ENCODE data around the gene GAN.

Gene GAN

DNA sequence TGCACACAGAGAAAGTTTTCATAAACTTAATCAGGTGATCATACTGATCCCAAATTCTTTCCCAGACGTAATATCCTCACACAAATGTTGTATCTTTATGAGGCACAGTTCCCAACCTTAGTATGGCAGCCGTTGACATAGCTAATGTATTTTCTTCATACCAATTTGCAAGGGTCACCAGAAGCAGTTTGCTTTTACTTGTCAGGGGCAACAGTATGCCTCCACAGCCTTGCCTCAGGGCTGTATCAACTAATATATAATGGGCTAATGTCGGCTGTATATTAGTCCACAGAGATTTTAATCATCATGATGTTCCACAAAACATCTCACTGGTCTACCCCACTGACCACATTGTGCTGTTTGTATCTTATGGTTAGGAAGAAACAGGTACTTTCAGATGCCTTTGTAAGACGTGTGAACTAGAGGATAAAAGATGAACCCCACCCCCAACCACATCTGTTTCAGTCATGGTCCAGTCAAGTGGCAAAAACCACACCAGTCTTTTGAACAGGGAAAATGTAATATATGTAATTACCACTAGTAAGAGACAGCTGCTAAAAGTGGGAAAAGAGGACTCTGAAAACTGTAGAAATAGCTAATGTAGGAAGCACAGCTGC, 55.2 kb downstream of the GAN start:
- no peak overlapping the region for H3K4me3 ChIP-seq (ENCODE audit: insufficient read depth, low read depth, low read length, poor library complexity, severe bottlenecking)
- peaks cover 9% of the 10 kb centered on the region for H3K36me3 ChIP-seq (ENCODE audit: control insufficient read depth, insufficient read depth, low read length)
- no peak for DNase-seq
- no peaks in the 10 kb centered on the region for H3K4me1 ChIP-seq (ENCODE audit: control insufficient read depth, insufficient read depth, low read length, poor library complexity, severe bottlenecking)
- H3K9me3 ChIP-seq (ENCODE audit: control insufficient read depth, low read length) = no peaks in the 10 kb centered on the region
- no peaks in the 10 kb centered on the region for H3K27me3 ChIP-seq (replicated peaks; ENCODE audit: control insufficient read depth, insufficient read depth, low read length, poor library complexity, severe bottlenecking)
- no peak overlapping the region for H3K27ac ChIP-seq (ENCODE audit: insufficient read depth, low read length, poor library complexity, severe bottlenecking)

DNA sequence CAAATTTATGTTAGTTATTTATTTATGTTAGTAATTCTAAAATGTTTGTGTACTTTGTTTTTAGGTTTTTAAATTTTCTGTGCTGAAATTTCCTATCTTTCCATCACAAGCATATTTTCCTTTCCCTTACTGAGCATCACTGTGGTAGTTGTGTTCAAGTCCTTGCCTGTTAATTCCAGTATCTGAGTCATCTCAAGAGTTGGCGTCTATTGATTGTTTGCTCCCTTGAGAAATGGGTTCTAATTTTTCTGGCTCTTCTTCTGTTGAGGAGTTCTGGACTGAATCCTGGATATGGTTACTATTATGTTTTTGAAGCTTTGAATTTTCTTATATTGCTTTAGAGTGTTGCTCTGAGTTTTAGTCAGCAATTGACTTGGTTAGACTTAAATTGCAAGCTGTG, 56.3 kb downstream of the GAN start:
- Histone ChIP-seq H3K9me3 (ENCODE audit: control insufficient read depth, low read length) (no peaks in the 10 kb centered on the region), H3K36me3 (ENCODE audit: control insufficient read depth, insufficient read depth, low read length) (peaks cover 9% of the 10 kb centered on the region), H3K4me3 (ENCODE audit: insufficient read depth, low read depth, low read length, poor library complexity, severe bottlenecking) (no peak overlapping the region), H3K27ac (ENCODE audit: insufficient read depth, low read length, poor library complexity, severe bottlenecking) (no peak overlapping the region), H3K4me1 (ENCODE audit: control insufficient read depth, insufficient read depth, low read length, poor library complexity, severe bottlenecking) (no peaks in the 10 kb centered on the region), H3K27me3 (replicated peaks; ENCODE audit: control insufficient read depth, insufficient read depth, low read length, poor library complexity, severe bottlenecking) (no peaks in the 10 kb centered on the region)
- DNase-seq = no peak

DNA sequence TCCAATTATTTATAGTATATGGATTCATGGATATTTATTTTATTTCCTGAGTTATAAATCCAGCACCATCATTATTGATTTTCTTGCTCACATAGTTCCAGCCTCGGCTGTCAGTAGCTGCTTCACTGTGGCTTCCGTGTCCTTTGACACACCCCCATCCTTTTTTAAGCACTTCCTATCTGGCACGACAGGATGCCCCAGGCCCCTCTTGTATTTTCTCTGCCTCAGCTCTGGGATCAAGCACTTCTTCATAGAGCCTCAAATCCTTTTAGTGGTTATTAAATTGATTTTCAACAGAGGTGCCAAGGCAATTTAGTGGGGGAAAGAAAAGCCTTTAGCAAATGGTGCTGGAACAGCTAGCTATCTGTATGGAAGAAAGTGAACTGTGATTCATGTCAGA, 59.8 kb downstream of the GAN start:
- Histone ChIP-seq H3K4me3 (ENCODE audit: insufficient read depth, low read depth, low read length, poor library complexity, severe bottlenecking) (no peak overlapping the region), H3K36me3 (ENCODE audit: control insufficient read depth, insufficient read depth, low read length) (peaks cover 23% of the 10 kb centered on the region), H3K27ac (ENCODE audit: insufficient read depth, low read length, poor library complexity, severe bottlenecking) (no peak overlapping the region), H3K9me3 (ENCODE audit: control insufficient read depth, low read length) (no peaks in the 10 kb centered on the region), H3K27me3 (replicated peaks; ENCODE audit: control insufficient read depth, insufficient read depth, low read length, poor library complexity, severe bottlenecking) (no peaks in the 10 kb centered on the region), H3K4me1 (ENCODE audit: control insufficient read depth, insufficient read depth, low read length, poor library complexity, severe bottlenecking) (no peaks in the 10 kb centered on the region)
- DNase-seq = no peak

GRCh38 chr16:81376880-81377279, 62.1 kb downstream of the GAN start:
- Histone ChIP-seq H3K4me1 (ENCODE audit: control insufficient read depth, insufficient read depth, low read length, poor library complexity, severe bottlenecking) (no peaks in the 10 kb centered on the region), H3K9me3 (ENCODE audit: control insufficient read depth, low read length) (no peaks in the 10 kb centered on the region), H3K4me3 (ENCODE audit: insufficient read depth, low read depth, low read length, poor library complexity, severe bottlenecking) (no peak overlapping the region), H3K36me3 (ENCODE audit: control insufficient read depth, insufficient read depth, low read length) (peaks cover 27% of the 10 kb centered on the region), H3K27me3 (replicated peaks; ENCODE audit: control insufficient read depth, insufficient read depth, low read length, poor library complexity, severe bottlenecking) (no peaks in the 10 kb centered on the region), H3K27ac (ENCODE audit: insufficient read depth, low read length, poor library complexity, severe bottlenecking) (no peak overlapping the region)
- DNase-seq = no peak

GRCh38 chr16:81378049-81378448, 63.3 kb downstream of the GAN start:
- Histone ChIP-seq H3K4me3 (ENCODE audit: insufficient read depth, low read depth, low read length, poor library complexity, severe bottlenecking) (no peak overlapping the region), H3K9me3 (ENCODE audit: control insufficient read depth, low read length) (no peaks in the 10 kb centered on the region), H3K36me3 (ENCODE audit: control insufficient read depth, insufficient read depth, low read length) (peaks cover 27% of the 10 kb centered on the region), H3K4me1 (ENCODE audit: control insufficient read depth, insufficient read depth, low read length, poor library complexity, severe bottlenecking) (no peaks in the 10 kb centered on the region), H3K27me3 (replicated peaks; ENCODE audit: control insufficient read depth, insufficient read depth, low read length, poor library complexity, severe bottlenecking) (no peaks in the 10 kb centered on the region), H3K27ac (ENCODE audit: insufficient read depth, low read length, poor library complexity, severe bottlenecking) (no peak overlapping the region)
- DNase-seq = no peak

- Histone ChIP-seq H3K4me1 (ENCODE audit: control insufficient read depth, insufficient read depth, low read length, poor library complexity, severe bottlenecking) (no peaks in the 10 kb centered on the region), H3K27ac (ENCODE audit: insufficient read depth, low read length, poor library complexity, severe bottlenecking) (no peak overlapping the region), H3K27me3 (replicated peaks; ENCODE audit: control insufficient read depth, insufficient read depth, low read length, poor library complexity, severe bottlenecking) (no peaks in the 10 kb centered on the region), H3K4me3 (ENCODE audit: insufficient read depth, low read depth, low read length, poor library complexity, severe bottlenecking) (no peak overlapping the region), H3K36me3 (ENCODE audit: control insufficient read depth, insufficient read depth, low read length) (peaks cover 27% of the 10 kb centered on the region), H3K9me3 (ENCODE audit: control insufficient read depth, low read length) (no peaks in the 10 kb centered on the region)
- no peak for DNase-seq
Observed at GRCh38 chr16:81380932-81381331, 66.2 kb downstream of the GAN start.

DNA sequence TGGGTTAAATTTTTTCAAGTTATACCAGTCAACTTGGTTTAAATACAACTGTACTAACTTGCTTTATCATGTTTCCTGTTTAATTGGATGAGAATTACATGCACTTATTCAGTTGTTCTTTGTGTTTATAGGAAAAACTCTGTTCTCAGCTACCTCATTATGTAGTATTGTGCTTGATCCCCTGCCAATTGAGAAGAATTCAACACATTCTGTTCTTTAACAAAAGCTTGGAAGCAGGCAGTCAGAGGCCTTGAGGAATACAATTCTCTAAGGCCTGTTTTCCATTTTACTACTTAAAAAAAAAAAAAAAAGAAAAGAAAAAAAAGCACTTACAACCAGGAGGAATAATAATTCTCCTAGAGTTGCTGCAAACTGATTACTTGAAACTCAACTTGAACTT, 69.2 kb downstream of the GAN start:
- DNase-seq = no peak
- H3K4me3 ChIP-seq (ENCODE audit: insufficient read depth, low read depth, low read length, poor library complexity, severe bottlenecking) = no peak overlapping the region
- H3K27me3 ChIP-seq (replicated peaks; ENCODE audit: control insufficient read depth, insufficient read depth, low read length, poor library complexity, severe bottlenecking) = no peaks in the 10 kb centered on the region
- H3K4me1 ChIP-seq (ENCODE audit: control insufficient read depth, insufficient read depth, low read length, poor library complexity, severe bottlenecking) = no peaks in the 10 kb centered on the region
- H3K36me3 ChIP-seq (ENCODE audit: control insufficient read depth, insufficient read depth, low read length) = peaks cover 6% of the 10 kb centered on the region
- no peak overlapping the region for H3K27ac ChIP-seq (ENCODE audit: insufficient read depth, low read length, poor library complexity, severe bottlenecking)
- H3K9me3 ChIP-seq (ENCODE audit: control insufficient read depth, low read length) = no peaks in the 10 kb centered on the region

- no peak for DNase-seq
- Histone ChIP-seq H3K4me1 (ENCODE audit: control insufficient read depth, insufficient read depth, low read length, poor library complexity, severe bottlenecking) (no peaks in the 10 kb centered on the region), H3K9me3 (ENCODE audit: control insufficient read depth, low read length) (no peaks in the 10 kb centered on the region)
Observed at GRCh38 chr16:81385031-81385756, 70.4 kb downstream of the GAN start.

GRCh38 chr16:81388357-81388756, 73.6 kb downstream of the GAN start:
- no peak overlapping the region for H3K27ac ChIP-seq (ENCODE audit: insufficient read depth, low read length, poor library complexity, severe bottlenecking)
- DNase-seq = no peak
- no peaks in the 10 kb centered on the region for H3K27me3 ChIP-seq (replicated peaks; ENCODE audit: control insufficient read depth, insufficient read depth, low read length, poor library complexity, severe bottlenecking)
- no peaks in the 10 kb centered on the region for H3K9me3 ChIP-seq (ENCODE audit: control insufficient read depth, low read length)
- H3K4me3 ChIP-seq (ENCODE audit: insufficient read depth, low read depth, low read length, poor library complexity, severe bottlenecking) = no peak overlapping the region
- no peaks in the 10 kb centered on the region for H3K4me1 ChIP-seq (ENCODE audit: control insufficient read depth, insufficient read depth, low read length, poor library complexity, severe bottlenecking)
- H3K36me3 ChIP-seq (ENCODE audit: control insufficient read depth, insufficient read depth, low read length) = no peaks in the 10 kb centered on the region

More at GRCh38 chr16:81385031-81385756, 70.4 kb downstream of the GAN start:
- no peak overlapping the region for H3K4me3 ChIP-seq (ENCODE audit: insufficient read depth, low read depth, low read length, poor library complexity, severe bottlenecking)
- peaks cover 4% of the 10 kb centered on the region for H3K36me3 ChIP-seq (ENCODE audit: control insufficient read depth, insufficient read depth, low read length)
- H3K27me3 ChIP-seq (replicated peaks; ENCODE audit: control insufficient read depth, insufficient read depth, low read length, poor library complexity, severe bottlenecking) = no peaks in the 10 kb centered on the region
- H3K27ac ChIP-seq (ENCODE audit: insufficient read depth, low read length, poor library complexity, severe bottlenecking) = no peak overlapping the region

- Histone ChIP-seq H3K36me3 (ENCODE audit: control insufficient read depth, insufficient read depth, low read length) (no peaks in the 10 kb centered on the region), H3K9me3 (ENCODE audit: control insufficient read depth, low read length) (no peaks in the 10 kb centered on the region), H3K4me3 (ENCODE audit: insufficient read depth, low read depth, low read length, poor library complexity, severe bottlenecking) (no peak overlapping the region), H3K27ac (ENCODE audit: insufficient read depth, low read length, poor library complexity, severe bottlenecking) (no peak overlapping the region), H3K27me3 (replicated peaks; ENCODE audit: control insufficient read depth, insufficient read depth, low read length, poor library complexity, severe bottlenecking) (no peaks in the 10 kb centered on the region), H3K4me1 (ENCODE audit: control insufficient read depth, insufficient read depth, low read length, poor library complexity, severe bottlenecking) (no peaks in the 10 kb centered on the region)
- DNase-seq = no peak
Observed at GRCh38 chr16:81390840-81391239, 76.1 kb downstream of the GAN start.
